Measurements from ENCODE around the gene NDUFS5.
"Not testable (repeated sequence)": the region's sequence is repeated elsewhere in the genome, so short reads cannot be mapped to it uniquely, and the experiment has no call there.

The NDUFS5 gene

DNA sequence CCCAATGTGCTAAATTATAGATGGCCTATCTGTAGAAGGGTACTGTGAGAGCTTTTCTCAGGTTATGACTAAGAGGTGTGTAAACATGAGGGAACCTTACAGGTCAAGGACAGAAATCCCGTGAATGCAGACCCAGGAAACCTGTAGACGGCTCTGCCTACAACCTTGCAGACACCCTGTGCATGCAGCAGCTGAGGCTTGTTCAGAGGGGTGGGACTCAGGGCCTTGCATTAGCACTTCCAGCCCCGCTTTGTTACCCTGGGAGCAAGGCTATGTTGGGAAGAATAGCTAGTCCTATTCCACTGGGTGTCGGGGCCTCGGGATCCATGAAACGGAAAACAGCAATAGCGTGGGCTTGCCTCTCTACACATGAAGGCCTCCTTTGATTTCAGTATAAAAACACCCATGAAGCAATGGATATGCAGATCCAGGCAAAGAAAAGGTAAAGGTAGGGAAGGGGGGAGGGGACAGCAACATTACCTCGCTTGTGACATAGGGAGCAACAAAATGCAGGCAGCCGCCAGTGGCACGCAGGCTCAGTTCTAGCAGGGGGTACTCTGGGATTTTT, 9.5 kb upstream of the NDUFS5 start:
- DNase-seq: no peak

DNA sequence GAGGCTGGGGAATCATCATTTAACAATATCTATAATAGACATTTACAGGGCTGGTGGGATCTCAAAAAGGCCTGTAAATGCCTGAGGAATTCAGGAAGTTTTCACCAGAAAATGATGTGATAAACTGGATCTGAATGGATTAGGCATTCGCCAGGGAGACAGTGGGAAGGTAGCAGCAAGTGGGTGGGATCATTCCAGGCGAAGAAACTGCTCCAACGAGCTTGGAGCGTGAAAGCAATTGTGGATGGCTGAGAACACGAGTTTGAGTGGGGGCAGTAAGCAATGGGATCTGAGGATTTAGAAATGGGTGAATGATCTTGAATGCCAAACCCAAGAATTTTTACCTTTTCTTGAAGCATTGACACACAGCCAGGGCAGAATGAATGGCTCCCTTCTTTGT, 8.9 kb upstream of the NDUFS5 start:
- DNase-seq: no peak

DNA sequence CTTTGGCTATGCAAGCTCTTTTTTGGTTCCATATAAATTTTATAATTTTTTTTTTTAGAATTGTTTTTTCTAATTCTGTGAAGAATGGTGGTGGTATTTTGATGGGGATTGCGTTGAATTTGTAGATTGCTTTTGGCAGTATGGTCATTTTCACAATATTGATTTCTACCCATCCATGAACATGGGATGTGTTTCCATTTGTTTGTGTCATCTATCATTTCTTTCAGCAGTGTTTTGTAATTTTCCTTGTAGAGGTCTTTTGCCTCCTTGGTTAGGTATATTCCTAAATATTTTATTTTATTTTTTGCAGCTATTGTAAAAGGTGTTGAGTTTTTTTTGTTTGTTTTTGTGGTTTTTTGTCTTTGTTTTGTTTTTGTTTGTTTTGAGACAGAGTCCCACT, 5.7 kb upstream of the NDUFS5 start:
- not testable (repeated sequence) for DNase-seq

DNA sequence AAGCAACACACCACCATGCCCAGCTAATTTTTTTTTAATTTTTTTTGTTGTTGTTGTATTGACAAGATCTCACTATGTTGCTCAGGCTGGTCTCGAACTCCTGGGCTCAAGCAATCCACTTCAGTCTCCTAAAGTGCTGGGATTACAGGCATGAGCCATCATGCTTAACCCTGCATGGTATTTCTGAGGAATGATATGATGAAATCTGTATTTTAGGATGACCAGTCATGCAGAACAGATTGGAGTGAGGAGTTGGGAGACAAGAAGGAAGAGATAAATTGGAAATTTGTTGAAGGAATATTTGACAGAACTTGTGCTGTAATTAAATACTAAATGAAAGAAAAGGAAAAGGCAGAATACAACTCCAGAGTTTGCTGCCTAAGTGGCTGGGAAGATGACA, 4.7 kb upstream of the NDUFS5 start:
- no peak for DNase-seq

DNA sequence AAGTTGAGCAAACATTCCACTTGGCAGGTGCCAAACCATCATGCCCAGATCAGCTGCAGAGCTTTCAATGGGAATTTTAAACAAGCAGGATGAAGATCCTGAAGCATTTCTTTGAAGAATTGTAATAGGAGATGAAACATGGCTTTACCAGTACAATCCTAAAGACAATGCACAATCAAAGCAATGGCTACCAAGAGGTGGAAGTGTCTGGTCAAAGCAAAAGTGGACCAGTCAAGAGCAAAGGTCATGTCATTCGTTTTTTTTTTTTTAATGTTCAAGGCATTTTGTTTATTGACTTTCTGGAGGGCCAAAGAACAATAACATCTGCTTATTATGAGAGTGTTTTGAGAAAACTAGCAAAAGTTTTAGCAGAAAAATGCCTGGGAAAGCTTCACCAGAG, 3.0 kb upstream of the NDUFS5 start:
- DNase-seq: no peak

DNA sequence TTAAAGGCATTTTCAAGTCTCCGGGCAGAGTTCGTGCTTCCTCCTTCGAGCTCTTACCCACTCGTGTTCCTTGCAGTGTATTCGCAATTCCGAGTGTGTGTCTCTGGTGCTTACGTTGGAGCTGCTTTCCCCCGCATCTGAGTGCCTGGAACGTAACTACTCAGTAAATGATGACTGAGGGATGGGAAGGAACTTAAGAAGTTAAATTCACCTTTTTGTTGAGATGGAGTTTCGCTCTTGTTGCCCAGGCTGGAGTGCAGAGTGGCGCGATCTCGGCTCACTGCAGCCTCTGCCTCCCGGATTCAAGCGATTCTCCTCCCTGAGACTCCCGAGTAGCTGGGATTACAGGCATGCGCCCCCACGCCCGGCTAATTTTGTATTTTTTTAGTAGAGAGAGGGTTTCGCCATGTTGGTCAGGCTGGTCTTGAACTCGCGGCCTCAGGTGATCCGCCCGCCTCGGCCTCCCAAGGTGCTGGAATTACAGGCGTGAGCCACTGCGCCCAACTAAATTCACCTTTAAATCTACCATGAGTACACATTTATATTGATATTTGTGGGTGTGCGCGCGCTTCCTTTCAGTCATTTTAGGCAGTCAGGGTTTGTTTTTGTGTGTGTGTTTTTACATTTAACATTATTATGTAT, 837 bp downstream of the NDUFS5 start:
- no peak for DNase-seq

DNA sequence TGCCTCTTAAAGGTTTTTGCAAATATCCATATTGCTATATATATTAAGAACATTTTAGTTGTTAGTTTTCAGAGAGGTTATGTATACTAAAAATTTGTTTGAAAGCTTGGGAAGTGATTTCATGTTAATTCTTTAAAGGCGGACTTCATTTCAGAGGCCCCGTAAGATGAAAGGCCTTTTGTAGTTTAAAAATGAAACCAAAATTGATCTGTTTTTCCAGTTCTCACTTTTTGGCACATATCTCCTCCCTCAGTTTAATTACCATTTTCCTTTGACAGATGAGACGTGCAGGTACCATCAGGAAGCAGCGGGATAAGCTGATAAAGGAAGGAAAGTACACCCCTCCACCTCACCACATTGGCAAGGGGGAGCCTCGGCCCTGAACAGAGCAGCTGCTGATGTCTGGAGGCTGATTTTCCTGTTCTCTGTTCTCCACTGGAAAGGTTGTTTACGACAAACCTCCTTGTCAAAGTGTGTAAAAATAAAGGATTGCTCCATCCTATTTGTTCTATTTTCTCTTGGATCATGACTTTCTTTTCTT, 8.0 kb downstream of the NDUFS5 start:
- no peak for DNase-seq

DNA sequence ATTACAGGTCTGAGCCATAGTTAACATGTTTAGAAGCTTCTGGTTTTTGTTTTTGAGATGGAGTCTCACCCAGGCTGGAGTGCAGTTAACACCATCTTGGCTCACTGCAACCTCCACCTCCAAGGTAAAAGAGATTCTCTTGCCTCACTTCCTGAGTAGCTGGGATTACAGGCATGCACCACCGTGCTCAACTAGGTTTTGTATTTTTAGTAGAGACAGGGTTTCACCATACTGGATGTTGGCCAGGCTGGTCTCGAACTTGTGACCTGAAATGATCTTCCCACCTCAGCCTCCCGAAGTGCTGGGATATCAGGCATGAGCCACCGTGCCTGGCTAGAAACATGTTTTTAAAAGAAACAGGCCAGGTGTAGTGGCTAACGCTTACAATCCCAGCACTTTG, 10.5 kb downstream of the NDUFS5 start:
- DNase-seq: no peak

DNA sequence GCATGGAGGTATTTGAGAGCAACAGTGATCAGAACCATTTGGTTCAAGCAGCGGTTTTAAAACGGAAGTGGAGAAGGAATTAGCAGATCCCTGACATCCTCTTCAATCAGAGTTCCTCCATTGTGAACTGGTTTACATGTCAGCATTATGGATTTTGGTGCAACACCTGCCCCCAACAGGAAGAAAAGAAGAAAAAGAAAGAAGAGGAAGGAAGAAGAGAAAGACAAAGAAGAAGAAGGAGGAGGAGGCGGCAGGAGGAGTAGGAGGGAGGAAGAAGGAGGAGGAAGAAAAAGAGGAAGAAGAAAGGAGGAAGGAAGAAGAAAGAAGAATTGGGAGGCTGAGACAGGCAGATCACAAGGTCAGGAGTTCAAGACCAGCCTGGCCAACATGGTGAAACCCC, 17.4 kb downstream of the NDUFS5 start:
- DNase-seq: no peak

DNA sequence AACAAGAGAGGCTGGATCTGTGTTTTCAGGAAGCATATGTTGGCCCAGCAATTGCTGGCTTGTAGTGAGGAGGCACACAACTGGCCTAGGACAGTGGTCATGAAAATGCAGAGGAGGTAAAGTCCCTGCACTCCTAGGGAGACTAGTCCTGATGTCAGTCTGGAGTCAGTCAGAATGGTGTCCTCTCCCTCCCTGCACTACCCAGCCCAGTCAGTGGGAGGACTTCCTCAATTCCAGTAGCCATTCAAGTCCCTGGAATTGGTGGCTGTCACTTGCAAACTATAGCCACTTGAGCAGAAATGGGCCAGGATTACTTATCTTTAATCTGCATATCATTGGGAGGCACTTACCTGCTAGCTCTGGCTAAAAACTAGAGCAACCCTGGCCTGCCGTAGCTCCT, 18.6 kb downstream of the NDUFS5 start:
- DNase-seq: no peak

DNA sequence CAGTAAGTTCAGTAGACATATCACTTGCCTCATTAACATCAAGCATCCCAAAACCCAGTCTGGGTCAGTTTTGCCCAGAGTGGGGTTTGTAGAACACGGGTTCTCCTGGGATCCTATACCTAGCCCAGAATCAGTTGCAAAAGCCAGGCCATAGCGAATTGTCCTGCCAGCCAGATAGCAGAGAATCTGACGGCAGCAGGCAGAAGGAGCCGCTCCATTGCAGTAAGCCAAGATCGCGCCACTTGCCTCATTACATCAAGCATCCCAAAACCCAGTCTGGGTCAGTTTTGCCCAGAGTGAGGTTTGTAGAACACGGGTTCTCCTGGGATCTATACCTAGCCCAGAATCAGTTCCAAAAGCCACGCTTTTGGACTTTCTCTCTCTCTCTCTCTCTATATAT, 19.1 kb downstream of the NDUFS5 start:
- DNase-seq: no peak

DNA sequence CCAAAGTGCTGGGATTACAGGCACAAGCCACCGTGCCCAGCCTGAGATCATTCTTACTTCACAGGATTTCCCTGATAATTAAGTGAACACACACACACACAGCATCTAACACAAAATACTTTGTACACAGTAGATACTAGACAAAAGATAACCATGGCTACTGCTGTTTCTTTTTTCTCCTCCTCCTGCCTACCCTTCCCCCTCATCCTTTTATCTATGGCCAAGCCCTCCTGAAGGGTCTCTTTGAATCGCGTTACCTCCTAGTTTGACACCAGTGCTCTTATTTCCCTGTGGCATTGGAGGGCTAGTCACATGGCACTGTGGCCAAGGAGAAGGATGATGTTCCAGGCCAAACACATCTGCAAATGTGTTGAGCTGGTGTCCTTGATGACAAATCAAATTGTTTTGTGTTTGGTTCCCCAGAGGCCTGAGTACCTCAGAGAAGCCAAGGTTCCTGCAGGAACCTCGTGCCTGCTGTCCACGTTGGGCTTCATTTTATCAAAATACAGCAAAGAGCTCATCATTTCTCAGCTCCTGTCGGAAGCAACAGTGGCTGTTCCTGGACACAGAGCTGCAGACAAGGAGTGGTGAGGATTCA, 20.6 kb downstream of the NDUFS5 start:
- DNase-seq: no peak

DNA sequence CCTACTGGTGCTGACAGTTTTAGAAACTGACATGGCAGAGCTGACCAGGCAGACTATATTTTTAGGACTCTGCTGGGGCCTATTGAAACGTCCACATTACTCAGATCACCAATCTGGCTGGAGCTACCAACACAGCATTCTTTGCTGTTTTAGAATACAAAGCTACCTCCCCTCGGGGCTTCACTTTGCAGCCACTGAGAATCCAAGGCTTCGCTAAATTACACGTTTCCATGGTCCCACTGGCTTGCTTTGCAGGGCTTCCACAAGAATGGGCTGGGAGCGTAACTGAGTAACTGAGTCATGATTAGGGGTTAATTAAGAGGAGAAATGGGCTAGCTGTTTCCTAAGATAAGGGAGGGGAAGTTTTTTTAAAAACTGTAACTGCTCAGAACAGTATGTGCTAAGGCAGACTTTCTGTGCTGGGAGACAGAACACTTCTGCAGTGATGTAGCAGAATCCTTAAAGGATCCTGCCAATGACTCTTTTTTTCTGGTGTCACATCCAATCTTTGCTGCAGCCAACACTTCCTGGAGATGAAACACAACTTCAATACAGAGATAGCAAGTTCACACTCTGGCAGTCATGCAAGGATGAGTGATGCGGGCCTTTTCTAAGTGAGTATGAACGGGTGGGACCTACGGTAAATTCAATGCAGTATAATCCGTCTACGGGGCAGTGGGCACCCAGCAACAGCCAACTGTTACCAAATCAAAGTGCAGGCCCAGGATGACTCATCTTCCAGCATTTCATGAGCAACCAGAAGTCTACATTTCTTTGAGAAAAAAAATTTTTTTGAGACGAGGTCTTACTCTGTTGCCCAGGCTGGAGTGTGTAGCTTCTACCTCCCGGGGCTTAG, 21.5 kb downstream of the NDUFS5 start:
- no peak for DNase-seq

DNA sequence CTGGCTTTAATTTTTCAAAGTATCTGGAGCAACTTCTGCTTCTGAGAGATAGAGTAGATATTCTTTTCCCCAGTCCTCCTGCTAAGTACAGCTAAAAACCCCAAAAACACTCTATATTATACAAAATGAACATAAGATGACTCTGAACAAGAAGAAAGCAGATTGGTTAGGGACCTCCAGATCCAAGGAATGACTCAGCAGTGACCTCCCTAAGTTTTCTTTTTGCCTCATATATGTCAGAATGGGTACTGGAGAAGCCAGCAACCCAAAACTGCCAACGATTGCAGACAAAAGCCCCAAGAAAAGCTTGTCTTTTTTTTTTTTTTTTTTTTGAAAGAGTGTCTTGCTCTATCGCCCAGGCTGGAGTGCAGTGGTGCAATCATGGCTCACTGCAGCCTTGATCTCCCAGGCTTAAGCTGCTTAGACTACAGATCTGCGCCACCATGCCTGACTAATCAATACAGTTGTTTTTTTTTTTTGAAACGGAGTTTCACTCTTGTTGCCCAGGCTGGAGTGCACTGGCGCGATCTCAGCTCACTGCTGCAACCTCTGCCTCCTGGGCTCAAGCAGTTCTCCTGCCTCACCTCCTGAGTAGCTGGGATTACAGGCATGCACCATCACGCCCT, 22.7 kb downstream of the NDUFS5 start:
- no peak for DNase-seq

DNA sequence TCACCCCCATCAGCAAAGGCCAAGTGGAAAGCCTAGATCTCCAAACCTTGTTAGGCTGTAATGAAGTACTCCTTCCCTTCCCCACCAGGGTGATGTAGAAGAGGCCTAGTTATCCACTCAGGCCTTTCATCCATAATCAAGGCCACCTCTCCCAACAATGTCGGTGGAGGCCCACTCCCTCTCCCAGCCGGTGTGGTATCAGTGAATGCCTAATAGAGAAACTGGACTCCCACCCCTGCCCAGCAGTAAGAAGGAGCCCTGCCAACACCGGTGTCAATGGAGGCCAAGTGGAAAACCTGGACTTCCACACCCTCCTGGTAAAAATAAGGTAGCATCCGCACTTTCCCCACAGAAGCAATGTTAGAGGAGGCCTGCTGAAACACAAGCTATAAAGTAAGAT, 23.9 kb downstream of the NDUFS5 start:
- DNase-seq: no peak

DNA sequence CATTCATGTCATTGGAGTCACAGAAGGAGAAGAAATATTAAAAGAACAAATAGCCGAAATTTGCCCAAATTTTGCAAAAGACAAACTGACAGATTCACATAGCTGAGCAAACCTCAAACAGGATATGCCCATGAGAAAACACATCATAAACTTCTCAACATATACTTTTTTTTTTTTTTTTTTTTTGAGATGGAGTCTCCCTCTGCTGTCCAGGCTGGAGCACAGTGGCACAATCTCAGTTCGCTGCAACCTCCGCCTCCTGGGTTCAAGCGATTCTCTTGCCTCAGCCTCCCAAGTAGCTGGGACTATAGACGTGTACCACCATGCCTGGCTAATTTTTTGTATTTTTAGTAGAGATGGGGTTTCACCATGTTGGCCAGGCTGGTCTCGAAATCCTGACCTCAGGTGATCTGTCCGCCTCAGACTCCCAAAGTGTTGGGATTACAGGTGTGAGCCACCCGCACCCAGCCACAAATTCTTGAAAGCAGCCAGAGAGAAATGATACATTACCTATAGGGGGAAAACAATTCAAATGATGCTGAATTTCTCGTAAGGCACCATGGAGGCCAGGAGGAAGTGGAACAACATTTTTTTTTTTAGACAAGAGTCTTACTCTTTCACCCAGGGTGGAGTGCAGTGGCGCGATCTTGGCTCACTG, 25.2 kb downstream of the NDUFS5 start:
- not testable (repeated sequence) for DNase-seq

DNA sequence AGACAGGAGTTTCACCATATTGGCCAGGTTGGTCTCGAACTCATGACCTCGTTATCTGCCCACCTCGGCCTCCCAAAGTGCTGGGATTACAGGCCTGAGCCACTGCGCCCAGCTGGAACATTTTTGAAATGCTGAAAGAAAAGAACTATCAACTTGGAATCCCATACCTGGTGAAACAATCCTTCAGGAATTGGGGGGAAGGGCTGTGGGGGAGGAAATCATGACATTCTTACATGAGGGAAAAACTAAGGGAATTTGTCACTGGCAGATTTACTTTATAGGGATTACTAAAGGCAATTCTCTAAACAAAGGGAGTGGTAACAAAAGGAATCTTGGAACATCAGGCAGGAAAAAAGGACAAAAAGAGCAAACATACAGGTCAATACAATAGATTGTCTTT, 25.8 kb downstream of the NDUFS5 start:
- no peak for DNase-seq

DNA sequence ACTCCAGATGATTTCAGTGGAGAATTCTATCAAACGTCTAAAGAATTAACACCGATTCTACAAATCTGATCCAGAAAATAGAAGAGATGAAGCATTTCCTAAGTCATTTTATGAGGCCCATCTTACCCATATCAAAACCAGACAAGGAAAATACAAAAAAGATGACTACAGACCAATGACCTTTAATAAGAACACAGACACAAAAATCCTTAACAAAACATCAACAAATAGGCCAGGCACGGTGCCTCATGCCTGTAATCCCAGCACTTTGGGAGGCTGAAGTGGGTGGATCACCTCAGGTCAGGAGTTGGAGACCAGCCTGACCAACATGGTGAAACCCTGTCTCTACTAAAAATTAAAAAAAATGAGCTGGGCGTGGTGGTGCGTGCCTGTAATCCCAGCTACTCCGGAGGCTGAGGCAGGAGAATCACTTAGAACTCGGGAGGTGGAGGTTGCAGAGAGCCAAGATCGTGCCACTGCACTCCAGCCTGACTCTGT, 29.1 kb downstream of the NDUFS5 start:
- DNase-seq: not testable (repeated sequence)

DNA sequence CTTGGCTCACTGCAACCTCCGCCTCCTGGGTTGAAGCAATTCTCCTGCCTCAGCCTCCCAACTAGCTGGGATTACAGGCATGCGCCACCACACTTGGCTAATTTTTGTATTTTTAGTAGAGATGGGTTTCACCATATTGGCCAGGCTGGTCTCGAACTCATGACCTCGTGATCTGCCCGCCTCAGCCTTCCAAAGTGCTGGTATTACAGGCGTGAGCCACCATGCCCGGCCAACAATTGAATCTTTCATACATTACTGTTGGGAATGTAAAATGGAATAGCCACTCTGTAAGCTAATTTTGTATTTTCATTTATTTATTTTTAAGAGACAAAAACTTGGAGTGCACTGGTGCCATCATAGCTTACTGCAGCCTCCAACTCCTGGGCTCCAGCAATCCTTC, 35.4 kb downstream of the NDUFS5 start:
- DNase-seq: not testable (repeated sequence)

DNA sequence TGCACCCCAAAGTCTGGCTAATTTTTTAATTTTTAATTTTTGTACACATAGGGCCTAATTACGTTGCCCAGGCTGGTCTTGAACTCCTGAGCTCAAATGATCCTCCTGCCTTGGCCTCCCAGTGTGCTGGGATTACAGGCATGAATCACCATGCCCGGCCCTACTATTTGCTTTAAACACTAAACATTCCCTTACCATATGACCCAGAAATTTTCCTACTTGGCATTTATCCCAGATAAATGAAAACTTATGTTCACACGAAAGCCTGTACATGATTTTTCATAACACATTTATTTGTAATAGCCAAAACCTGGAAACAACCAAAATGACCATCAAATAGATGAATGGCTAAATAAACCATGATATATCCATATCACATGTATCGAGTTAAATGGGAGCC, 35.8 kb downstream of the NDUFS5 start:
- no peak for DNase-seq

DNA sequence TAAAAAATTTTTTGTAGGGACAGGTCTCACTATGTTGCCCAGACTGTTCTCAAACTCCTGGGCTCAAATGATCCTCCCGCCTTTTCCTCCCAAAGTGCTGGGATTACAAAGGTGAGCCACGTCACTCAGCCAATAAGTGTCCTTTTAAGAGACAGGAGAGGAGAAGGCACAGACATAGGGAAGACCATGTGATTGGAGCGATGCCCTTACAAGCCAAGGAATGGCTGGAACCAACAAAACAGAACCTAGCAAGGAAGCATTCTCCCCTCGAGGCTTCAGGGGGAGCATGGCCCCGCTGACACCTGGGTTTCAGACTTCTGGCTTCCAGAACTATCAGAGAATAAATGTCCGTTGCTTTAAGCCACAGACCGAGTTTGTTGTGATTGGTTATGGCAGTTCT, 37.0 kb downstream of the NDUFS5 start:
- DNase-seq: no peak

DNA sequence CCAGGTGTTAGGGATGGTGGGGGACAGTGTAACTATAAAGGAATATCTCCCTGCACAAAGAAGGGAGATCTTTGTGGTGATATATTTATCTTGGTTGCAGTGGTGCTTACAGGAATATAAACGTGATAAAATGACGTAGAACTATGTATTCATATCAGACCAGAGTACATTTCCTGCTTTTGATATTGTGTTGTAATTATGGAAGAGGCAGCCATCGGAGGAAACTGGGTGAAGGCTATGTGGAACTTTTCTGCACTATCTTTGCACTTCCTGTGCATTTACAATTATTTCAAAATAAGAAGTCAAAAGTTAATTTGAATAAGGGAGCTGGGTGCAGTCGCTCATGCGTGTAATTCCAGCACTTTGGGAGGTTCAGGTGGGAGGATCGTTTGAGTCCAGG, 37.6 kb downstream of the NDUFS5 start:
- no peak for DNase-seq
